GM23338 (cell line): ENCODE data around the gene HMGCL. TPM values are rescaled to one million over a fixed set of nuclear protein-coding genes. Genes with fewer than 3 reads are reported as not detected.

Source experiments
- ATAC-seq: fragments of 200-7000 bp; cut with Tn5 transposase; 3 replicates; pipeline ENCODE4 v1.9.1; 2020
- DNase-seq: peaks from one replicate; pipeline ENCODE4 v3.0.0-alpha.2; 2015; ENCODE audit warnings: low spot score
- H2AFZ ChIP-seq: fragments of 200-600 bp; sonication (generic); 2 replicates; pipeline ENCODE4 v1.8.0; 2016; ENCODE audit warnings: antibody characterized with exemption, mild to moderate bottlenecking, moderate library complexity
- H3F3A ChIP-seq: fragments of 200-600 bp; sonication (generic); replicated peaks from 2 replicates; pipeline ENCODE4 v1.8.0; 2017; ENCODE audit warnings: antibody characterized with exemption, mixed run types, low read depth
- H3K27ac ChIP-seq: fragments of 200-600 bp; sonication (generic); 2 replicates; pipeline ENCODE4 v1.6.1; 2016; ENCODE audit warnings: low read depth
- H3K27me3 ChIP-seq: fragments of 200-600 bp; sonication (generic); 2 replicates; pipeline ENCODE4 v1.8.0; 2016; ENCODE audit warnings: mild to moderate bottlenecking, mixed run types, moderate library complexity; ENCODE audit not compliant: insufficient read depth
- H3K36me3 ChIP-seq: fragments of 200-600 bp; sonication (generic); 2 replicates; pipeline ENCODE4 v1.8.0; 2016; ENCODE audit warnings: mild to moderate bottlenecking; ENCODE audit not compliant: insufficient read depth
- H3K4me1 ChIP-seq: fragments of 200-600 bp; sonication (generic); 2 replicates; pipeline ENCODE4 v1.8.0; 2016; ENCODE audit warnings: mild to moderate bottlenecking, moderate library complexity; ENCODE audit not compliant: insufficient read depth
- H3K4me2 ChIP-seq: fragments of 200-600 bp; sonication (generic); 2 replicates; pipeline ENCODE4 v1.7.1; 2017; ENCODE audit warnings: mixed run types
- H3K4me3 ChIP-seq: fragments of 200-600 bp; sonication (generic); 2 replicates; pipeline ENCODE4 v1.6.1; 2016; ENCODE audit warnings: mixed run types
- H3K79me2 ChIP-seq: fragments of 200-600 bp; sonication (generic); replicated peaks from 2 replicates; pipeline ENCODE4 v1.8.0; 2017; ENCODE audit warnings: mild to moderate bottlenecking; ENCODE audit not compliant: insufficient read depth
- H3K9me2 ChIP-seq: fragments of 200-600 bp; sonication (generic); 2 replicates; pipeline ENCODE4 v1.8.0; 2017; ENCODE audit not compliant: insufficient read depth
- H4K20me1 ChIP-seq: fragments of 200-600 bp; sonication (generic); replicated peaks from 2 replicates; pipeline ENCODE4 v1.8.0; 2017; ENCODE audit warnings: mild to moderate bottlenecking; ENCODE audit not compliant: insufficient read depth
- H3K27ac Mint-ChIP-seq: 2 replicates; pipeline ENCODE4 v1.8.0; 2020; ENCODE audit warnings: inconsistent platforms, mild to moderate bottlenecking, moderate library complexity, mixed read lengths
- H3K27me3 Mint-ChIP-seq: 3 replicates; pipeline ENCODE4 v1.8.0; 2022; ENCODE audit warnings: low read depth, mild to moderate bottlenecking, moderate library complexity, mixed read lengths, inconsistent platforms; ENCODE audit not compliant: insufficient read depth, poor library complexity
- H3K36me3 Mint-ChIP-seq: 3 replicates; pipeline ENCODE4 v1.8.0; 2021; ENCODE audit warnings: low read depth, mild to moderate bottlenecking, inconsistent platforms, moderate library complexity, mixed read lengths
- H3K4me1 Mint-ChIP-seq: 3 replicates; pipeline ENCODE4 v1.8.0; 2020; ENCODE audit warnings: mild to moderate bottlenecking, inconsistent platforms, mixed read lengths
- H3K4me3 Mint-ChIP-seq: 3 replicates; pipeline ENCODE4 v1.8.0; 2021; ENCODE audit warnings: moderate library complexity, mild to moderate bottlenecking, inconsistent platforms, mixed read lengths
- H3K9me3 Mint-ChIP-seq: 3 replicates; pipeline ENCODE4 v1.8.0; 2020; ENCODE audit warnings: moderate library complexity, mild to moderate bottlenecking, inconsistent platforms, mixed read lengths
- CREB1 ChIP-seq: fragments of 250-450 bp; sonication (Bioruptor Pico); IDR thresholded peaks from 2 replicates; pipeline ENCODE4 v1.5.0; 2020; ENCODE audit warnings: low read depth, mild to moderate bottlenecking, moderate library complexity
- ETS1 ChIP-seq: IDR thresholded peaks from 2 replicates; pipeline ENCODE4 v1.6.1; 2016; ENCODE audit warnings: antibody characterized with exemption
- EZH2phosphoT487 ChIP-seq: fragments of 200-600 bp; sonication (generic); IDR thresholded peaks from one replicate; pipeline ENCODE4 v1.8.1; 2018; ENCODE audit warnings: antibody characterized with exemption; ENCODE audit not compliant: unreplicated experiment
- POLR2AphosphoS5 ChIP-seq: IDR thresholded peaks from 2 replicates; pipeline ENCODE4 v1.6.1; 2016; ENCODE audit warnings: antibody characterized with exemption, low read depth
- ZNF462 ChIP-seq: fragments of 250-450 bp; sonication (Bioruptor Pico); IDR thresholded peaks from 2 replicates; pipeline ENCODE4 v1.5.0; 2020; ENCODE audit warnings: mild to moderate bottlenecking, moderate library complexity
- polyA plus RNA-seq: library from polyadenylated mRNA; unstranded; fragments of >200 nt; fragmentation: Nextera tagmentation; extraction: Ambion mirVana; gene quantifications from 2 replicates; pipeline ENCODE4 v1.2.1, GENCODE V29; 2016
- total RNA-seq: library from RNA; depleted of rRNA; stranded (reverse); fragments of >200 nt; shearing (Covaris generic); gene quantifications from 2 replicates; pipeline ENCODE4 v1.2.3, GENCODE V29; 2014

The HMGCL gene
- total and polyA plus RNA-seq, 2 experiments from 2014 or later: 11.6 to 13.7 TPM

DNA sequence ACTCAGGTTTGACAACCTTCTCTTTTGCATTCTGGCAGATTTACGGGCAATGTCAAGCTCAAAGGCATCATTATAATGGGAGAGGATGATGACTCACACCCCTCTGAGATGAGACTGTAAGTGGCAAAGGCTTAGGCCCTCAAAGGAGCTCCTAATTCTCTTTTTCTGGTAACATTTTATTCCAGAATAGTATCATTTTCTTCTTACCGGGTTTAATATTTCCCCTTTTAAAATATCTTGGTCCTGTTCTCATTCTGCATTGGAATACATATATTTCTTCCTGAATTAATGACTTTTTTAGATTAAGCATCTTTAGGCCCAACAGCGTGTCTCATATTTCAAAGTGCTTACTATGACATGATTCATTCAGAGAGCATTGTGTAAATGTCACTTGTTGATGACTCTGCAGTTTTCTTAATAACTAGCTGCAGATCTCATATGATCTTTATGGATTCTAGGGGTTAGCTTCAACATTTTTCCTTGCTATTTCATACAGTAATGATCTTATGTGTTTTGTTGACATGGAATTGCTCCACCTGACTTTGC lies 45.3 kb downstream of the HMGCL start (continued):
- TF ChIP-seq ZNF462 (CRISPR knock-in tag): no peak

- Mint-ChIP-seq H3K4me1 (peaks cover 13% of the 10 kb centered on the region), H3K27ac (peak within 1 kb of the TSS; percentile 97), H3K36me3 (peaks cover 22% of the 10 kb centered on the region), H3K27me3 (peaks cover 4% of the 10 kb centered on the region), H3K4me3 (peak within 1 kb of the TSS; percentile 96), H3K9me3 (no peaks in the 10 kb centered on the region)
- Histone ChIP-seq H3K27ac (peak within 1 kb of the TSS; percentile 93), H3K4me1 (peaks cover 18% of the 10 kb centered on the region; the same call in 1 of the 2 replicates), H3F3A (peaks cover 4% of the 10 kb centered on the region; the same call in 1 of the 2 replicates), H4K20me1 (peaks cover 17% of the 10 kb centered on the region), H3K36me3 (peaks cover 18% of the 10 kb centered on the region), H3K4me3 (peak within 1 kb of the TSS; percentile 97), H3K27me3 (no peaks in the 10 kb centered on the region), H3K79me2 (peaks cover 60% of the 10 kb centered on the region), H3K9me2 (no peaks in the 10 kb centered on the region), H3K4me2 (peak within 1 kb of the TSS; percentile 96), H2AFZ (peak within 1 kb of the TSS; percentile 99)
- ATAC-seq: peak; percentile 91
- peak; percentile 88 for DNase-seq
- TF ChIP-seq ETS1 (no peak; the same call in 1 of the 2 replicates), CREB1 (peak; percentile 88), EZH2phosphoT487 (no peak), POLR2AphosphoS5 (peak; percentile 95)
These were observed 47.0 kb downstream of the HMGCL start, which contains the start of gene PITHD1 for GRCh38 chr1:23777979-23778814. PITHD1 (plus strand) TSS chr1:23778418; CDS start chr1:23778516, 98 bp downstream.
